Activated T-cell treated with anti-CD3 and anti-CD28 coated beads for 48 hours (primary cell): Measurements from ENCODE around the gene MAP3K20.
"Not testable (repeated sequence)": the region's sequence is repeated elsewhere in the genome, so short reads cannot be mapped to it uniquely, and the experiment has no call there.

Source experiments
- DNase-seq: peaks from one replicate; pipeline ENCODE4 v3.0.0-alpha.2; 2020; ENCODE audit warnings: low read depth

Gene MAP3K20

DNA sequence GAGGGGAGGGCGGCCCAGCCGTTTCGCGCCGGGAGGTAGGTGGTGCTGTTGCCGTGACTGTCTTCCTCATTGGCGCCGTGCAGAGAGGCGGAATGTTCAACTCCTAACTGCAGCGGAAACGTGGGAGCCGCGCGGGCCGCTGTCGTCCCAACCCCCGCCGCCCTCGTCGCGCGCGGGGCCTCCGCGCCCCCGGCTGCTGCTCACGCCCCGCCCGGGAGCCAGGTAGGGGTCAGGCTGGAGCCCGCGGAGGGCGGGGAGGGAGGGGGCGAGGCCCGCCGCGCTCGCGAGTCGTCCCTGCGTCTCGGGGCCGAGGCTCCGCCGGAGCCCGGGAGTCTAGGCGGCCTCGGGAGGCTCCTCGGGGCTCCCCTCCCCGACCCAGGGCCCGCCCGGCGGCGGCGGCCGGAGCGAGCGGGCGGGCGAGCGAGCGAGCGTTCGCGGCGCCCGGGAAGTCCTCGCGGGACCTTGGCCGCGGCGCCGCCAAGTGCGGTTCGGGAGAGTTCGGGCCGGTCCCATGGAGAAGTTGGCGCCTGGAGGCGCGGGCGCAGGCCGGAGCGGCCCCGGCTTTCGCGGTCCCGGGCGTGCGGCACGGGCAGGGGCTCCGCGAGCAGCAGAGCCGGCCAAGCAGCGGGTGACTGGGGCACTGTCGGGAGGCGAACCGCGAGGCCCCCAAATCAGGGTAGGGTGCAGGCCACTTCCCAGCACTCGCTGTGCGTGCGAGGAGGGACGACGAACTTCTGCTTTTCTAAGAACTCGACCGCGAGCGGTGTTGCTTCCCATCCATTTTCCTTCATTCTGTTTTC, at the start of gene MAP3K20:
Gene MAP3K20, plus strand, starts transcription at position 66 of the 800 bp plus-strand sequence. CDS start 15,186 bp downstream, outside the sequence.
- DNase-seq = peak; percentile 45

DNA sequence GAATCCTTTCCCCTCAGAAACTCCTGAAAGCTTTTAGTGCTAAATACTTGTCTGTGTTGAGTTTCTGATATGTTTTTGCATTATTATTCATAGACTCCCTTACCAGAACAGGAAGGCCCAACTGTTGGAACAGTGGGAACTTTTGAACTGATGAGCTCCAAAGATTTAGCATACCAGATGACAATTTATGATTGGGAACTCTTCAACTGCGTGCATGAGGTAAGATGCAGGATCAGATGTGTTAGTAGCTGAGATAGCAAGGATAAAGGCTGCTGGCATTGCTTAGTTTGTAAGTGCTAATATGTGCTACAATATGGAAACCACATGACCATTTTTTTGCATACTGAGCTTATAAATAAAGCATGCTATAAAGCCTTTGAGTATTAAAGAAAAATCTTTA, 49.2 kb upstream of the MAP3K20 start:
- no peak for DNase-seq

DNA sequence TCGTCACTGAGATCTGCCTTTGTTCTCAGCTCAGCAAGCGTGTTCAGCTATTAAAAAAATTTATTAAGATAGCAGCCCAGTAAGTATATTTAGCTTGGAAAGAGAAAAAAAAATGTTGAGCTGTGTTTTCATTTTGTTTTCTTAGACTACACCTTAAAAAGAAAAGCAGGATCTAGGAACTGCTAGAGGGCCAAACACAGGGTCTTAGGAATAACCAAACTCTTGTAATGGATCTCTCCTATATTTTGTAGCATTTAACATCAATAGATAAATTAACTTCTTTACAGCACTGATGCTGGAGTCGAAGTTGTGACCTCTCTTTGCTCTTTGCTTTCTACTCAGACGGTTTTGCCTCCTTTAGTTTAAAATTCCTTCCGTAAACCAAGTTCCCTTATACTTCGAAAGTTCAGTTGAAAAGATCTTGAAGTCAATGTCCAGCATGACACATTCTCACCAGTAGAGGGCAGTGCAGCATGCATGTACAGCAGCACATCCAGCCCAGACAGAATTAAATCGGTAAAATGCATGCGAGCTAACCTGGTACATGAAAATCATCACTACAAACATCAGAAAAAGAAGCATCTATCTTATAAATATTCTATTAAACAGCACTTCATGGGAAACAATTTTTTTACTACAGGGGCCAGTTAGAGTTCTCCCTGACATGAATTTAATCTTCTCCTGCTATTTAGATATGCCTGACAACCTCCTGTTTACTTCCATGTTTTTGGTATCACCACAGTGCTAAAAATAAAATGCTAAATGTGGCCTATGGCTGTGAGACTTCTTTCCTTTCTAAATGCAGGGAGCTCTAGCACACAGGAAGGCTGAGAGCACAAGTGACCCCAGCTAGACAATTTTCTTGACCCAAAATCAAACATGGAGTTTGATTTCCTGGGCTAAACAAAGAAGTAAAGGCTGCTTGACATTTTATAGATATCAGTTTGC, 48.2 kb upstream of the MAP3K20 start:
- peak; percentile 46 for DNase-seq

DNA sequence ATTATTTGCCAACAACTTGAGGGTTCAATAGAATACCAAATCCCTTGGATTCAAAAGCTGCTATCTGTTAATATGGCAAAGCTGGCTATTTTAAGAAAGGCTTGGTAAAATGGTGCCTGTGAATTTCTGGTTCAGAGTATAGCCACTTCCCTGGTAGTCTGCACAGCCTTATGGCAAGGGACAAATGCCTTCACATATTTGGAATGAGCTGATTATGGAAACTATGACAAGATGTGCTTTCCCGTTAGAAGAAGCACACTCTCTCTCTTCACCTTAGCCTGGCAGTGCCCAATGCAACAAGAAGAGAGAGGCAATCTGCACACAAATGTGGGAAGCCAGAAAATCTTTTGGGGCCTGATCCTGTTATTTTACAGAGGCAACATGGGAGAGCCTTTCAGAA, 47.5 kb upstream of the MAP3K20 start:
- no peak for DNase-seq

DNA sequence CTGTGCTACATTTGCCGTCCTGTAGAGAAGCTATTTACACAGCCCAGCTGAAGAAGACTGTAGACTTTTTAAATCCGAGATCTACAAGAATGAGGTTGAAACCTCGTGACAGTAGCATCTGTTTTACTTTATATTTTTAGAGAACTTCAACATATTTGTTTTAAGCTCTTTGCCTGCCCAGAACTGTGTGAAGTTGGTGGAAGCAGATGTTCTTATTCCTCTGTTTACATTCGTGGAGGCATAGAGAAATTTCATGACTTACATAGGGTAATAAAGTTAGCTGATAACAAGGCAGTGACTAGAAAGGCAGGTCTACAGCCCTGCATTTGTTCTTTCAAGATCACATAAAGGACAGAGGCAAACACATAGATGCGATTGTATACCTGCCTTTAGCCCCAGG, 47.0 kb upstream of the MAP3K20 start:
- no peak for DNase-seq

DNA sequence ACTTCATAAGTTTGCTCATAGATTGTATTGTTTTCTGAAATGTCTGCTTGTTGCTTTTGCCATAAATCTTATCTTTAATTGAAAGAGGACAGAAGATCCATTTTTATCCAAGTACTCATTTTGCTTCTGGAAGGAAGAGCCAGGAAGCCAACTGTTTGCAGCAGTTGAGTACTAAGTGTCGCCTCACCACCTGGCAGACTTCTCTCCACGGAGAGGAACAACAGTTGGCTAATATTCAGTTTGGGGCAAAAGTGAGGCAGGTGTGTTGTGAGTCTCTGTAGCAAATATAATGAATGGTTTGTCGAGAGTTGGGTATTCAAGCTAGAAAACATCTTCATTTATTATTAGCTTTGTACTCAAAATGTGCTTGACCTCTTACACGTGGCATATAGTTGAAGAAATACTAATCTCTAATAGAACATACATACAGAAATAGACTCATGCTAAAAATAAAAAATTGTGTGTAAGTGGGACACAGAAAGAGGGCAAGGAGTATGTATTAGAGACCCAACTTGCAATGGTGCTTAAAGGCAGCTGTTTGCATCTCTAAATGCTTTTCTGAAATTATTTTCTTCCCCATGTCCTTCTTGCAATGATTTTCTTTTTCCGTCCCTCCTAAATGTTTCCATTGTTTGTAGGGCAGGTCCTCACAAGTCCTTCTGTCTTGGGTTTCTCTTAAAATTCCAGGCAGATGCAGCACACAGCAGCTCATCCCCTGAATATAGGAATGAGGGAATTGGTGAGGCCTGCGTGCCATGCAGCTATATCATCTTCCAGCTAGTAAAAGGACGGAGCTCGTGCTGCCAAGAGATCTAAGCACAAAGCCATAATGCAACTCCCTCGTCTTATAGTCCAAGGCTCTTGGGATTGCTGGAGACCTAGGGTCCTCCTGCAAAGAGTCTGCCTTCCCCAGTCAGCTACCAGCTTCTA, 44.8 kb upstream of the MAP3K20 start:
- DNase-seq = no peak

DNA sequence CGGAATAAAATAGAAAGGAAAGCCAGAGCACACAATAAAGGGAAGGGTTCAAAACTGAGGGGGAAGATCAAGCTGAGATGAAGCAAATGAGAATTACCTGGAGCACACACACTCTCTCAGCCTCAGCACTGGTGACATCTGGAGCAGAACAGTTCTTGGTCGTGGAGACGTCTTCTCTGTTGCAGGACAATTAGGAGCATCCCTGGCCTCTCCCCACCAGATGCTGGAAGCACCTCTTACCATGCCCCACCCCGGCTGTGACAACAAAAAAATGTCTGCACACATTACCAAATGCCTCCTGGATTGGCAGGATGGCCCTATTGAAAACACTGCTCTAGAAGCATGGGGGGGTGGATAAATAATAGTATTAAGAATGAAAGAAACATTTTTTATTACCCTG, 43.6 kb upstream of the MAP3K20 start:
- no peak for DNase-seq

DNA sequence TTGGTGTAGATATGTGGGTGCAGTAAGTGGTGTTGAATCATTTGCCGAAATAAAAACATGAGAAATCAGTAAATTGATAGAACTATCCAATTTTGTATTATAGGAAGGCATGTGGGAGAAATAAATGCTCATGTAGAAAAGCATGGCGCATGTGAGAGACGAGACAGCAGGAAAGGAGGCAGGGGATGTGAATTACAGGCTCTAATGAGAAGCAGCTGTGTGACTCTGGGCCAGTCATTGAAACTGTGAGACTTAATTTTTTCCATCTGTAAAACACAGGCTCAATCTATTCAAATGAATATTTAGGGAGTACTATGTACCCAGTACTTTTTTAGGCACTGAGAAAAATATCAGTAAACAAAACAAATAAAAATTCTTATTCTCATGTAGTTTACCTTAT, 42.6 kb upstream of the MAP3K20 start:
- DNase-seq = no peak

DNA sequence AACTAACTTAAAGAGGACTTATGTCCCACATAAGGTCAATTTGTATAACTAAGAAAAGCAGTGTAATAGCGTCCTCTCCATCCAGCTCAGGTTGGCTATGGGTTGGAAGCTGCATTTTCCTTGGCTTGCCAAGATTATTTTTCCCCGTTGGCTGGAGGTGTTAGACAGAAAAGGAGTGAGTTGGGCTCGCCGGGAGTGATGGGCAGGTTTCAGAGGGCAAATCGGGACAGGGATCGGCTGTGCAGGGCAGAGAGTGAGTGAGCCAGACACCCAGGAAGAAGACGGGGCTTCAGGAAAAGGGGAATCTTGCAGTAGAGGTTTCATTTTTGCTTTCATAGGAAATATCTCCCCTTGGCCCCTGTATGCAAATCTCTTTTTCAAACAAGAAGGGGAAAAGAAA, 41.5 kb upstream of the MAP3K20 start:
- DNase-seq = no peak

DNA sequence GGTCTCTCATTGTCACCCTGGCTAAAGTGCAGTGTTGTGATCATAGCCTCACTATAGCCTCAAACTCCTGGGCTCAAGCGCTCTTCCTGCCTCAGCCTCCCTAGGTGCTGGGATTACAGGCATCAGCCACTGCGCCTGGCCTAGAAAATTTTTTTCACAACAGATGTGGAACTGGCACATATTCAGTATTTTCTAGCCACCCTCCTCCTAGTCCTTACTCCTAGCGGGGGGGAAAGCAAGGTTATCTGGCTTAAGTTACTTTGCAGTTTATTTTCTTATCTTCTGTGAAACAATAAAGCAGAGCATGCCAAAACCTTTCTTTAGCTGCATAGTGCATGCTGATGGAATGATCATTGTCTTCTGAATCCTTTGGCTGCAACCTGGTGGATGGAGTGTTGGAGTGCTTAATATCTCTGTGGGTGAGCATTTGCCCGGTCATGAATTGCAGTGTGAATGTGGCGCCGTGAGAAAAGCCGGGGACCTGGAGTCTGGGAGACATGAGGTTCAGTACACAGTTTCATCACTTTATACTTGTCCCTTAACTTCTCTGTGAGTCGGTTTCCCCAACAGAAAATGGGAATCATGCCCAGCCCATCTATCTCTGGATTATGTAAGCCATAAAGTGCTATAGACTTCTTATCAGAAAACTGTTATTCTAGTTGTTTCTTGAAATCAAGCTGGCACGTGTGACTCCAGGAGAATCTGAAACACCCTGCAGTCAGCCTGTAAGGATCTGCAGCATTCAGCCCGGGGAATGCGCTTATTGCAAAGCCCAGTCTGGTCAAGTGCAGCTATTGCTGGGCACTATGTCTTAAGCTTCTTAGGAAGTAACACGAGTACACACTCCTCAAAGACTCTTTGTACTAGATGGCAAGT, 38.2 kb upstream of the MAP3K20 start:
- no peak for DNase-seq

DNA sequence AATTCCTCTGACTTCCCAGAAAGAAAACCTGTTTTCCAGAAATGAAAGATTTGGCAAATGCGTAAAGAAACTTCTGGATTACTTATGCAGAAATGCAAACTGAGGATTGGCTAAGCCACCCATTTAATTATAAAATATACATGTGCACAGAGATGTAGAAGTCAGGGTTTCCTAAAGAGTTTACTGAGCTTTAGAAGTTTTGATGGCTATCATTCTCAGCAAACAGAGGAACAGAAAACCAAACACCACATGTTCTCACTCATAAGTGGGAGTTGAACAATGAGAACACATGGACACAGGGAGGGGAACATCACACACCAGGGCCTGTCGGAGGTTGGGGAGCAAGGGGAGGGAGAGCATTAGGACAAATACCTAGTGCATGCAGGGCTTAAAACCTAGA, 37.4 kb upstream of the MAP3K20 start:
- not testable (repeated sequence) for DNase-seq

DNA sequence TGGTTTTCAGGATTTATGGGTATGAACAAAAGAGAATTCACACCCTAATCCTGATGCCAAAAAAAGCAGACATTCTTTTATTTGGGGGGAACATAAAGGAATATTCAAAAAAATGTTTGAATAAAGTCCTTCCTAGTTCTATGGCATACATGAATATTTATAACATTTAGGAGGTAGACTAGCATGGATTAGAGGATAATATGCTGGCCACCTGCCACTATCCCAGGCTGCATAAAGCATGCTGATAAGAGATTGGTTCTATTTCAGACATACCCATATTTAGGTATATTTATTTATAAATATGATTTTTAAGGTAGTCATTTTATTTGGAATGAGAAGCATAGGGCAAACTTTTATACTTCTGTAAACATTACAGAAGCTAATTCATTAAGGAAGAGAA, 34.9 kb upstream of the MAP3K20 start:
- DNase-seq = no peak

DNA sequence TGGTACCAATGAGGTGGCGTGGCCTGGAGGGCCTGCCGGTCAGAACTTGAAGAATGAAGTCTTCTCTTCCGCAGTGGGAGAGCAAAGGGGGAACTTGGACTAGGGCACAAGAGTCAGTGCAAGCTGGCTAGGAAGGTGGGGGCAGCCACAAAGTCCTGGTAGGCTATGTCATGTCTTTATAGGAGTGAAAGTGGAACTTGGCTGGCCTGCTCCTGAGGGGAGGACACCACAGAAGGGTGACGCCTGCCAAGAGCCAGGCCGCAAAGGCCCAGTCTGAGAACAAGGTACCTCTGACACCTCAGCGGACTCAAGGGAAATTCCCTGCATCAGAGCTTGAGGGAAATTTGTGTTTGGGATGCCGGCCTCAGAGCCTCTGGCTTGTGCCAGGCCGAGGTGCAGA, 32.2 kb upstream of the MAP3K20 start:
- no peak for DNase-seq

DNA sequence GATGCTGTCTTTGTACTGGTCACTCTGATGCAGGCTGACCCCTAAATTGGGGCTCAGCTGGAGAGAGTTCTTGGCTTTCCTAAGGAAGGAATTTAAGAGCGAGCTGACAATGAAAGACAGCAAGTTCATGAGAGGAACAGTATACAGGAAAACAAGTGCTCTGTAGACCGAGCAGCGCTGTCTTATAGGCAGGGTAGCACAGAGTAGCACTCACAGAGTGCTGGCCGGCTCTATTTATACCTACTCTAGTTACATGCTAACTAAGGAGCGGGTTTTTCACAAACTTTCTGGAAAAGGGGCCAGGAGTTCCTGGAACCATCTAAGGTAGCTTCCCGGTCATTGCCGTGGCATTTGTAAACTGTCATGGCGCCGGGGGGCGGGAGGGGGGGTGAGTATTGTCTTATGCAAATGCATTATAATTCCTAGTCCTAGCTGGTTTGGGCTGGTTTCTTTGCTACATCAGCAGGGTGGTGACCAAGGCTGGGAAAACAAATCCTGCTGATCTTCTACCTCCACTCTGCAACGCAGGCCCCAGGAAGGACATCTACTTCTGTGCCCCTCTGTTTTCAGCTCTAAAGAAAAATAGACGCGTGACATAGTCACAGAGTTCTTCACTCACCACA, 31.6 kb upstream of the MAP3K20 start:
- DNase-seq = no peak

DNA sequence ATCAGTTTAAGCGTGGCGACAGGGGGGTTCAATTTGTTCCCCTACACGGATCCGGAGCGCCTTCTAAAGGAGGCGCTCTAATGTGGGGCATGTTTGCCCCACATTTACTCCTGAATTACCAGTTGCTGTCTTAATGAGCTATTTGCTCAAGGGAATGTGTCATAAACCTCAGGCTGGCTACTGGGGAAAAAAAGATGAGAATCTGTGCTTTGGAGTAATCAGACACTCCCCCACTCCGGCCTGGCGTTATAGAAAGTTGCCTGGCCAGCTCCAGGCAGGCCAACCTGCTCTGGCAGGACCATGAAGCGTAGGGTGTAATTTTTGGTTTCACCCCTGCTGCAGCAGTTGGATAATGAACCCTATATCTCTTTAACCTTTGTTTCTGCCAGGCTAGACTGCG, 31.0 kb upstream of the MAP3K20 start:
- DNase-seq = no peak

DNA sequence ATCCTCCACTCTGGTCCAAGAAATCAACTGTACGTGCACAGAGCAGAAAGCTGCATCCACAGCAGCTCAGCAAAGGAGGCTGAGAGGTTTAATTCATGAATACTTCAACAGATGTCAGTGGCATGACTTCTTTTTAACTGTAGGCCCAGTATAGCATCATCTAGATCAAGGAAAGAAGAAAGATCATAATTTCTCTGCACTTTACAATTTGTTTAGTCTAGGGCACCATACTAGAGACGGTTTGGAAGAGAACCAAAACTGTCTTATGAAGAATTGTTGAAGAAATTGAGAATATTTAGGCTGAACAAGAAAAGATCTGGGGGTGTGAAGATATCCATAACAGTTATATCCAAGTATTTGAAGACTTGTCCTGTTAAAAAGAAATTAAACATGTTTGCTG, 30.5 kb upstream of the MAP3K20 start:
- no peak for DNase-seq

DNA sequence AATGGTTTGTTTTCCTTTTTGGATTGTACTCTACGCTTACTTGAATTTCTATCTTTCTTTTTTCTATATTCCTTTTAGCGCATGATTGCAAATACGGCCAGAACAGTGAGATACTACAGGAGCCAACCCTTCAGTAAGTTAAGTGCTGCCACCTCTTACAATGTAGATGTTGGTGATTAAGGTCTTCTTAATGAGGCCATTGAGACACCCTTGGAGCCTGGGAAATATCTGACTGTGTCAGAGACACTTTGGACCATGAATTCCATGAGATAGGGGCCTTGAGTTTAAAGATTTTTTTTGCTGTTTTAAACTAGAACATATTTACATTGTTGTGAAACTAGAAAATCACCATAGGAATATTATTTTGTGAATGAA, 27.1 kb upstream of the MAP3K20 start:
- no peak for DNase-seq

DNA sequence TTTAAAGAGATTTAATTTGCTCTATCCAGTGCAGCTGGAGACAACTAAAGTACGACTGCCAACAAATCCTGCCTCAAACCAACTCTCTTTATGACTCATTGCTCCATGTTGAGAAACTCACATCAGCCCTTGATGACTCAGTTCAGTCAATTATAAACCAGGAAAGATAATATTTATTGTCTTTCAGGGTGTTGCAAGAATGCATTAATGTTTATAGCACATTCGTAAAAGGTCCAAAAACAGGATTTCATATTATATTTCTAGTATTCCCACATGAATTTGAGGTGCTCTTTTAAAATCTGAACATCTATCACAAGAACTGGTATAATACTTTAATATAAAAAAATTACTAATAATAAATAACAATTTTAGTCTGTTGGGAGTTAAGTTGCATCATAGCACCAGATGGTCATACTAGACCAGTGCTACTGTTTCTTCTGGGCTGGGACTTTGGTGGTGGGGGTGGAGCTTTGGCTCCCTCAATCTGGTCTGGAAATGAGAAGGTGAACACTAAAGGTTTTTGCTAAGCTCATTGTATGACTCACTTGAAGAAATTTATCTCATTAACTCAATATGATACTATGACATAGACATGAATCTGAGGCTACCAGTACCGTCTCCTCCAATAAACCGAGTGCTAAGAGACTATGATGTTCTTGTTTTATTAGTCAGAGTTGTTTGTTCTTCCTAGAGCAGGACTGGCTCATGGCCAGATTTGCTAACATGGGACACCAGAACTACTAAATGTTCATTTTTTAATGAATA, 26.6 kb upstream of the MAP3K20 start:
- peak; percentile 44 for DNase-seq

DNA sequence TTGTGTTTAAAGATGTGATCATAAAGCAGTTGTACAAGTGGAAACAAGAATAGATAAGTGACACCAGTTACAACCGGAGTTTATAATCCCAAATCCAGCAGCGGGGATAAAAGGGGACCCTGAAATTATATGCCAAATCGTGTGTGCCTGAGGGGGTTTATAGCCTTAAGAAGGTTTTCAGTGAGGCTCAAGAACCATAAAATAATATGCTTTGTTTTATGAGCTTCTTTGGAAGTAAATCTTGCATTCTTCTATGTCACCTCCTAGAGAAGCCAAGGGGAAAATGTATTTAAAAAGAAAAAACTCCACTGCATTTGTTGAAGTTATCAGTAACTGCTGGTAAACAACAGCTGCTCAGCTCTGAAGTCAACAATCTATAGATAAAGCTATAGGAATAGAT, 25.8 kb upstream of the MAP3K20 start:
- no peak for DNase-seq

DNA sequence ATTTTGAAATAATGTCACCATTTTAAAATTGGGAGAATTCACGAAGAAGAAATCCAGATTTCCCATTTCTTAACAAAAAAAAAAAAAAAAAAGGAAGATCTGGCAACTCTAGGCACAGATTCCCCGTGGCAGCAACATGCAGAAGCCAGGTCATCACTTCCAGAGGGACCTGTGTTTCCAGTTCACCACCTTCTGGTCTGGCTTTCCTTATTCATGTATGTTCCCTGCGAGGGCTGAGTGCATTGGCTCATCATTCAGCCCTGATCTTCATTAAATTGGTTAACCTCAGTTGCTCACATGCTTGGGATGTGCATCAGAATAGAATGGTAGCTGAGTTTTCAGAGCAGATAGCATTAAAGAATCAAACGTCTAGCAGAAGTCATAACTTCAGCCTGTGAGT, 25.0 kb upstream of the MAP3K20 start:
- DNase-seq = no peak
